A549 (cell line): ENCODE results near the gene FBRSL1.

Source experiments
- BCL3 ChIP-seq: fragments of >200 bp; sonication (Bioruptor Twin); formaldehyde crosslinking; IDR thresholded peaks from 3 replicates; pipeline ENCODE4 v1.6.1; 2016
- CEBPB ChIP-seq, 2 experiments: fragments of >200 bp in 1 of 2; sonication (Bioruptor Twin) in 1 of 2; formaldehyde crosslinking in 1 of 2; IDR thresholded peaks; 2 replicates each; pipeline ENCODE4 v1.6.1; 2012 to 2016
- CTCF ChIP-seq: fragments of >200 bp; sonication (Bioruptor Twin); formaldehyde crosslinking; IDR thresholded peaks from 3 replicates; pipeline ENCODE4 v1.5.1; 2016
- EP300 ChIP-seq, 2 experiments: fragments of >200 bp; sonication (Bioruptor Twin); formaldehyde crosslinking; IDR thresholded peaks; 2 replicates in 1 of 2; 3 replicates in 1 of 2; pipeline ENCODE4 v1.6.1; 2016 to 2017
- HOXB5 ChIP-seq: fragments of 250-450 bp; sonication (Bioruptor Pico); IDR thresholded peaks from 2 replicates; pipeline ENCODE4 v1.5.0; 2020; ENCODE audit warnings: mild to moderate bottlenecking, moderate library complexity
- MAX ChIP-seq: IDR thresholded peaks from 2 replicates; pipeline ENCODE4 v1.6.1; 2012
- MYC ChIP-seq: IDR thresholded peaks from 2 replicates; pipeline ENCODE4 v1.6.1; 2012; ENCODE audit warnings: mild to moderate bottlenecking, inconsistent platforms, low read length, improper control_type of control experiment, borderline replicate concordance
- POLR2A ChIP-seq: IDR thresholded peaks from 2 replicates; pipeline ENCODE4 v1.6.1; 2012; ENCODE audit warnings: mild to moderate bottlenecking, low read length
- RCOR1 ChIP-seq: fragments of 150-350 bp; IDR thresholded peaks from 2 replicates; pipeline ENCODE4 v1.6.1; 2014; ENCODE audit warnings: antibody characterized with exemption, low read length, low read depth
- SMC3 ChIP-seq: fragments of >200 bp; sonication (Bioruptor Twin); formaldehyde crosslinking; IDR thresholded peaks from 3 replicates; pipeline ENCODE4 v1.6.1; 2018; ENCODE audit warnings: inconsistent platforms

- TF ChIP-seq MYC, result no peak; the same call in 1 of the 2 replicates
- TF ChIP-seq MAX, result peak; percentile 33; the same call in 1 of the 2 replicates
- TF ChIP-seq HOXB5 (CRISPR knock-in tag), result no peak
- no peak for TF ChIP-seq POLR2A
- TF ChIP-seq EP300 (IDR thresholded peaks at IDR 0.05), result no peak
- peak; percentile 79 for TF ChIP-seq CTCF
- no peak for TF ChIP-seq BCL3
- TF ChIP-seq RCOR1, result no peak
- TF ChIP-seq SMC3, result peak; percentile 76
- TF ChIP-seq CEBPB (IDR thresholded peaks at IDR 0.05), result no peak
These were observed 70.9 kb downstream of the FBRSL1 start for GRCh38 chr12:132560614-132561426.
